IMR-90 (cell line): ENCODE measurements around the gene NTMT1. TPM values are rescaled to one million over a fixed set of nuclear protein-coding genes. Genes with fewer than 3 reads are reported as not detected.

ENCODE experiments used
- ATAC-seq: fragments of 200-7000 bp; cut with Tn5 transposase; 2 replicates; pipeline ENCODE4 v1.9.1; 2020; ENCODE audit warnings: low read depth, mild to moderate bottlenecking, moderate library complexity
- BruUV-seq: library from RNA; stranded (reverse); fragments of 400-500 nt; replicated peaks from 2 replicates; lab custom pipeline; 2021; lab: Mats Ljungman, UMichigan
- CTCF ChIA-PET: fragments of 300-600 bp; formaldehyde crosslinking; extraction: SDS; loops from one replicate; lab custom pipeline; 2021; ENCODE audit warnings: antibody characterized with exemption; lab: Yijun Ruan, JAX
- POLR2A ChIA-PET: fragments of 300-600 bp; sonication (Branson Sonifier 250); formaldehyde crosslinking; loops from one replicate; lab custom pipeline; 2022; ENCODE audit warnings: antibody characterized with exemption; ENCODE audit not compliant: unreplicated experiment; lab: Charles Lee
- DNase-seq: peaks from one replicate; pipeline ENCODE4 v3.0.0; 2013
- H2AFZ ChIP-seq: replicated peaks from 2 replicates; pipeline ENCODE3; 2013; ENCODE audit warnings: low read length, mild to moderate bottlenecking; ENCODE audit not compliant: poor library complexity
- H2AK5ac ChIP-seq: 2 replicates; pipeline ENCODE4 v1.6.1; 2013; ENCODE audit warnings: low read depth, low read length, inconsistent platforms
- H2AK9ac ChIP-seq: replicated peaks from 2 replicates; pipeline ENCODE3; 2013; ENCODE audit warnings: mild to moderate bottlenecking, low read depth, low read length, moderate library complexity; ENCODE audit not compliant: poor library complexity
- H2BK120ac ChIP-seq: 2 replicates; pipeline ENCODE4 v1.6.1; 2013; ENCODE audit warnings: low read depth, low read length, inconsistent platforms
- H2BK15ac ChIP-seq: 3 replicates; pipeline ENCODE4 v1.6.1; 2013; ENCODE audit warnings: low read depth, low read length, inconsistent platforms
- H2BK20ac ChIP-seq: 2 replicates; pipeline ENCODE4 v1.6.1; 2013; ENCODE audit warnings: low read depth, mild to moderate bottlenecking, inconsistent platforms, low read length, moderate library complexity
- H2BK5ac ChIP-seq: 2 replicates; pipeline ENCODE4 v1.6.1; 2013; ENCODE audit warnings: mild to moderate bottlenecking, low read depth, low read length, inconsistent platforms; ENCODE audit not compliant: poor library complexity, severe bottlenecking
- H3K14ac ChIP-seq: replicated peaks from 2 replicates; pipeline ENCODE4 v1.6.1; 2013; ENCODE audit warnings: low read depth, low read length, inconsistent platforms
- H3K18ac ChIP-seq: 2 replicates; pipeline ENCODE4 v1.6.1; 2013; ENCODE audit warnings: low read depth, low read length, control low read depth
- H3K23ac ChIP-seq: 2 replicates; pipeline ENCODE4 v1.6.1; 2013; ENCODE audit warnings: low read depth, low read length, inconsistent platforms
- H3K27ac ChIP-seq: 2 replicates; pipeline ENCODE4 v1.5.1; 2013; ENCODE audit warnings: mild to moderate bottlenecking, control low read depth, low read length; ENCODE audit not compliant: insufficient read depth
- H3K27me3 ChIP-seq: 2 replicates; pipeline ENCODE4 v1.6.1; 2013; ENCODE audit warnings: low read length; ENCODE audit not compliant: control insufficient read depth, insufficient read depth
- H3K36me3 ChIP-seq: 2 replicates; pipeline ENCODE4 v1.6.1; 2013; ENCODE audit warnings: low read length, mixed read lengths; ENCODE audit not compliant: control insufficient read depth, insufficient read depth
- H3K4ac ChIP-seq: 2 replicates; pipeline ENCODE4 v1.6.1; 2013; ENCODE audit warnings: low read depth, low read length, inconsistent platforms
- H3K4me1 ChIP-seq: 2 replicates; pipeline ENCODE4 v1.6.1; 2013; ENCODE audit warnings: low read length, mixed read lengths; ENCODE audit not compliant: control insufficient read depth, insufficient read depth
- H3K4me2 ChIP-seq: 2 replicates; pipeline ENCODE4 v1.6.1; 2013; ENCODE audit warnings: low read depth, mild to moderate bottlenecking, control low read depth, low read length, moderate library complexity
- H3K4me3 ChIP-seq: 2 replicates; pipeline ENCODE4 v1.5.1; 2013; ENCODE audit warnings: low read depth, mild to moderate bottlenecking, control low read depth, low read length, moderate library complexity; ENCODE audit not compliant: insufficient read depth
- H3K56ac ChIP-seq: 2 replicates; pipeline ENCODE4 v1.6.1; 2013; ENCODE audit warnings: low read length, inconsistent platforms; ENCODE audit not compliant: insufficient read depth; ENCODE audit errors: extremely low read depth
- H3K79me1 ChIP-seq, 2 experiments: 2 replicates each; pipeline ENCODE4 v1.6.1; 2013; ENCODE audit warnings: low read length in 2 of 2, inconsistent platforms in 1 of 2, low read depth in 1 of 2
- H3K9ac ChIP-seq: 2 replicates; pipeline ENCODE4 v1.6.1; 2013; ENCODE audit warnings: low read depth, low read length, control low read depth
- H3K9me1 ChIP-seq: 2 replicates; pipeline ENCODE4 v1.6.1; 2013; ENCODE audit warnings: low read length, inconsistent platforms; ENCODE audit not compliant: insufficient read depth
- H3K9me3 ChIP-seq: 2 replicates; pipeline ENCODE4 v1.6.1; 2013; ENCODE audit warnings: low read length; ENCODE audit not compliant: control insufficient read depth, insufficient read depth
- H4K20me1 ChIP-seq: 2 replicates; pipeline ENCODE4 v1.6.1; 2013; ENCODE audit warnings: low read length, inconsistent platforms; ENCODE audit not compliant: insufficient read depth
- H4K5ac ChIP-seq: 2 replicates; pipeline ENCODE4 v1.6.1; 2013; ENCODE audit warnings: mild to moderate bottlenecking, low read depth, low read length, control low read depth
- H4K8ac ChIP-seq, 2 experiments: 2 replicates each; pipeline ENCODE4 v1.6.1; 2013; ENCODE audit warnings: low read depth in 2 of 2, low read length in 2 of 2, control low read depth in 1 of 2, inconsistent platforms in 1 of 2
- H4K91ac ChIP-seq: 2 replicates; pipeline ENCODE4 v1.6.1; 2013; ENCODE audit warnings: low read depth, low read length, inconsistent platforms; ENCODE audit not compliant: insufficient read depth
- BHLHE40 ChIP-seq: fragments of 150-350 bp; IDR thresholded peaks from 2 replicates; pipeline ENCODE4 v1.6.1; 2016; ENCODE audit warnings: mild to moderate bottlenecking, low read depth, low read length
- CEBPB ChIP-seq: IDR thresholded peaks from 2 replicates; pipeline ENCODE4 v1.6.1; 2012; ENCODE audit warnings: low read depth, low read length, improper control_type of control experiment
- CHD1 ChIP-seq: IDR thresholded peaks from 2 replicates; pipeline ENCODE4 v1.6.1; 2012; ENCODE audit warnings: low read depth, low read length, improper control_type of control experiment
- ELK1 ChIP-seq: fragments of 150-350 bp; IDR thresholded peaks from 2 replicates; pipeline ENCODE4 v1.6.1; 2016; ENCODE audit warnings: low read depth, mild to moderate bottlenecking, low read length, moderate library complexity, borderline replicate concordance
- FOS ChIP-seq: fragments of 150-350 bp; IDR thresholded peaks from 2 replicates; pipeline ENCODE4 v1.6.1; 2016; ENCODE audit warnings: low read depth, low read length
- MAFK ChIP-seq: IDR thresholded peaks from 2 replicates; pipeline ENCODE4 v1.6.1; 2012; ENCODE audit warnings: low read depth, low read length, improper control_type of control experiment
- MAZ ChIP-seq: IDR thresholded peaks from 2 replicates; pipeline ENCODE4 v1.6.1; 2012; ENCODE audit warnings: low read depth, mild to moderate bottlenecking, low read length, improper control_type of control experiment, moderate library complexity, borderline replicate concordance
- MXI1 ChIP-seq: IDR thresholded peaks from 2 replicates; pipeline ENCODE4 v1.6.1; 2012; ENCODE audit warnings: low read depth, mild to moderate bottlenecking, low read length, moderate library complexity, borderline replicate concordance
- NFE2L2 ChIP-seq: fragments of 150-350 bp; IDR thresholded peaks from 2 replicates; pipeline ENCODE4 v1.6.1; 2016; ENCODE audit warnings: low read depth, mild to moderate bottlenecking, low read length
- POLR2A ChIP-seq: IDR thresholded peaks from 2 replicates; pipeline ENCODE4 v1.6.1; 2012; ENCODE audit warnings: mild to moderate bottlenecking, low read depth, low read length
- RAD21 ChIP-seq: IDR thresholded peaks from 2 replicates; pipeline ENCODE4 v1.6.1; 2012; ENCODE audit warnings: low read length, improper control_type of control experiment
- RCOR1 ChIP-seq: IDR thresholded peaks from 2 replicates; pipeline ENCODE4 v1.6.1; 2012; ENCODE audit warnings: mild to moderate bottlenecking, low read length, improper control_type of control experiment; ENCODE audit not compliant: insufficient replicate concordance
- RFX5 ChIP-seq: IDR thresholded peaks from 2 replicates; pipeline ENCODE4 v1.8.0; 2012; ENCODE audit warnings: low read depth, mild to moderate bottlenecking, low read length, moderate library complexity
- SMC3 ChIP-seq: fragments of 150-350 bp; IDR thresholded peaks from 2 replicates; pipeline ENCODE4 v1.6.1; 2016; ENCODE audit warnings: low read depth, mild to moderate bottlenecking, antibody characterized with exemption, low read length, moderate library complexity
- USF2 ChIP-seq: fragments of 150-350 bp; IDR thresholded peaks from 2 replicates; pipeline ENCODE4 v1.6.1; 2017; ENCODE audit warnings: mild to moderate bottlenecking, antibody characterized with exemption, low read length, low read depth
- WGBS, 2 experiments: methylation state at CpG; one replicate each; pipeline versions ENCODE4 v1.1.5 to v1.1.7; 2013; ENCODE audit warnings: missing lambda C conversion rate in 2 of 2; ENCODE audit not compliant: insufficient read length in 1 of 2; ENCODE audit errors: extremely low coverage in 2 of 2; 5-methylcytosine and 5-hydroxymethylcytosine counted together
- dilution Hi-C: fragments of 300-500 bp; cut with HindIII; formaldehyde crosslinking; loops from one replicate; pipeline ENCODE4 v1.14.3; 2018; ENCODE audit warnings: low sequenced_read_pairs; ENCODE audit not compliant: unreplicated experiment
- in situ Hi-C: fragments of 300-500 bp; cut with MboI; formaldehyde crosslinking; loops from 3 replicates; pipeline ENCODE4 v1.14.3; 2019; ENCODE audit warnings: low sequenced_read_pairs, inconsistent platforms, mixed read lengths
- intact Hi-C: fragments of 100-400 bp; cut with micrococcal nuclease; formaldehyde crosslinking; loops from 2 replicates; pipeline ENCODE4 v1.10.0; 2022
- polyA plus RNA-seq, 3 experiments: library from polyadenylated mRNA; depleted of rRNA; stranded (reverse); fragments of >200 nt; gene quantifications; 2 replicates each; pipeline ENCODE4 v1.2.3, GENCODE V29; 2012; ENCODE audit warnings: low replicate concordance in 1 of 3
- total RNA-seq: library from RNA; depleted of rRNA; stranded (reverse); fragments of >200 nt; gene quantifications from 2 replicates; pipeline ENCODE4 v1.2.3, GENCODE V29; 2012
- TF ChIP-seq, protein P1 (sequence below): conservative IDR thresholded peaks from 2 replicates; pipeline ENCODE4 v1.5.1; 2012; ENCODE audit warnings: mild to moderate bottlenecking, low read depth, low read length, improper control_type of control experiment

The NTMT1 gene
- total and polyA plus RNA-seq, 2 of the 4 experiments (the other 2 are of a cell fraction) = 68.1 to 88.1 TPM

- H2BK15ac ChIP-seq = no peak overlapping the region
- H3K9ac ChIP-seq = no peak overlapping the region
- no peaks in the 10 kb centered on the region for H3K79me1 ChIP-seq
- no peak overlapping the region for H2BK20ac ChIP-seq
- in situ Hi-C loops (no loop called here), dilution Hi-C loops (no loop called here), intact Hi-C loops (no loop called here)
- H4K8ac ChIP-seq = no peak overlapping the region
- no peak overlapping the region for H2AFZ ChIP-seq
- H4K91ac ChIP-seq = no peak overlapping the region
- ATAC-seq = no peak
- H3K4me2 ChIP-seq = no peak overlapping the region
- no peak overlapping the region for H3K4ac ChIP-seq
- ChIA-PET CTCF (no interaction called here), POLR2A (no interaction called here)
- H3K27me3 ChIP-seq = no peaks in the 10 kb centered on the region
- BruUV-seq = no TSS peak
- H3K14ac ChIP-seq = no peak overlapping the region
- H3K9me1 ChIP-seq = no peaks in the 10 kb centered on the region; the same call in none of the 2 replicates
- H2BK120ac ChIP-seq = no peak overlapping the region
- H3K9me3 ChIP-seq = no peaks in the 10 kb centered on the region
- no peaks in the 10 kb centered on the region for H4K20me1 ChIP-seq
- TF ChIP-seq MAFK (no peak), MXI1 (no peak), MAZ (no peak), CEBPB (no peak), SMC3 (no peak), RFX5 (no peak), BHLHE40 (no peak), CHD1 (no peak), ELK1 (no peak), NFE2L2 (no peak), RAD21 (no peak), RCOR1 (no peak), POLR2A (no peak), USF2 (no peak), FOS (no peak)
- TF ChIP-seq, protein P1, sequence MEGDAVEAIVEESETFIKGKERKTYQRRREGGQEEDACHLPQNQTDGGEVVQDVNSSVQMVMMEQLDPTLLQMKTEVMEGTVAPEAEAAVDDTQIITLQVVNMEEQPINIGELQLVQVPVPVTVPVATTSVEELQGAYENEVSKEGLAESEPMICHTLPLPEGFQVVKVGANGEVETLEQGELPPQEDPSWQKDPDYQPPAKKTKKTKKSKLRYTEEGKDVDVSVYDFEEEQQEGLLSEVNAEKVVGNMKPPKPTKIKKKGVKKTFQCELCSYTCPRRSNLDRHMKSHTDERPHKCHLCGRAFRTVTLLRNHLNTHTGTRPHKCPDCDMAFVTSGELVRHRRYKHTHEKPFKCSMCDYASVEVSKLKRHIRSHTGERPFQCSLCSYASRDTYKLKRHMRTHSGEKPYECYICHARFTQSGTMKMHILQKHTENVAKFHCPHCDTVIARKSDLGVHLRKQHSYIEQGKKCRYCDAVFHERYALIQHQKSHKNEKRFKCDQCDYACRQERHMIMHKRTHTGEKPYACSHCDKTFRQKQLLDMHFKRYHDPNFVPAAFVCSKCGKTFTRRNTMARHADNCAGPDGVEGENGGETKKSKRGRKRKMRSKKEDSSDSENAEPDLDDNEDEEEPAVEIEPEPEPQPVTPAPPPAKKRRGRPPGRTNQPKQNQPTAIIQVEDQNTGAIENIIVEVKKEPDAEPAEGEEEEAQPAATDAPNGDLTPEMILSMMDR = no peak
- no peak overlapping the region for H3K56ac ChIP-seq
- no peak overlapping the region for H2BK5ac ChIP-seq
- no peak overlapping the region for H4K5ac ChIP-seq
- no peak overlapping the region for H2AK9ac ChIP-seq
- H2AK5ac ChIP-seq = no peak overlapping the region
- WGBS, 2 experiments = no CpG with 5 or more reads among the region's 6 CpGs
- no peak overlapping the region for H3K18ac ChIP-seq
- no peak overlapping the region for H3K27ac ChIP-seq
- no peaks in the 10 kb centered on the region for H3K36me3 ChIP-seq
- DNase-seq = no peak
- no peak overlapping the region for H3K23ac ChIP-seq
- peaks cover 8% of the 10 kb centered on the region for H3K4me1 ChIP-seq
- no peak overlapping the region for H3K4me3 ChIP-seq
Measured at GRCh38 chr9:129590466-129590865, 35.5 kb upstream of the NTMT1 start.
